Ecto neural progenitor cell (in vitro differentiated cells): ENCODE measurements around the gene TTL.

Source experiments
- DNase-seq: peaks from one replicate; pipeline ENCODE4 v3.0.0-alpha.2; 2018; ENCODE audit warnings: low spot score

Gene TTL

GRCh38 chr2:112583497-112584133, 101.7 kb downstream of the TTL start:
- DNase-seq = no peak

- DNase-seq = peak; percentile 93
These were observed 102.4 kb downstream of the TTL start, which contains the start of gene CHCHD5 for GRCh38 chr2:112584134-112584890. CHCHD5 (plus strand) TSS chr2:112584609; CDS start chr2:112584648, 39 bp downstream.

GRCh38 chr2:112584891-112585250, 102.9 kb downstream of the TTL start:
- DNase-seq = no peak

GRCh38 chr2:112585400-112585799, 103.4 kb downstream of the TTL start:
- DNase-seq = no peak

DNA sequence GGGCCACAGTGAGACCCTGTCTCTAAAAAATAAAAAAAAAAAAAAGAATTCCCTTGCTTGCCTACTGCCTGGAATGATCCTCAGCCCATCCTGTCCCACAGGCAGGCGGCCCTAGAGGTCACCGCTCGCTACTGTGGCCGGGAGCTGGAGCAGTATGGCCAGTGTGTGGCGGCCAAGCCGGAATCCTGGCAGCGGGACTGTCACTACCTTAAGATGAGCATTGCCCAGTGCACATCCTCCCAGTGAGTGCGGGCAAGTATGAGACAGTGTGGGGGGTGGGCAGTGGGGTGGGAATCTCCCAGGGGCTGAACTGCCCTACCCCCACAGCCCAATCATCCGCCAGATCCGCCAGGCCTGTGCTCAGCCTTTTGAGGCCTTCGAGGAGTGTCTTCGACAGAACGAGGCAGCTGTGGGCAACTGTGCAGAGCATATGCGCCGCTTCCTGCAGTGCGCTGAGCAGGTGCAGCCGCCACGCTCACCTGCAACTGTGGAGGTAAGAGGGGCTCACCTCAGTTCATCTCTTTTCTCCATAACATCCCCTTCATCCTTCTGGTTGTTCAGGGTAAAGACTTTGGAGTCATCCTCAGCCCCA, 104.0 kb downstream of the TTL start:
- no peak for DNase-seq

- DNase-seq = no peak
These were observed 106.7 kb downstream of the TTL start for GRCh38 chr2:112588611-112589045.
